Endothelial cell of umbilical vein (primary cell): ENCODE data around the gene TMEM52B. TPM values are rescaled to one million over a fixed set of nuclear protein-coding genes. Genes with fewer than 3 reads are reported as not detected.

Source experiments
- BruUV-seq: library from RNA; stranded (reverse); fragments of 400-500 nt; replicated peaks from 2 replicates; lab custom pipeline; 2021; lab: Mats Ljungman, UMichigan
- CTCF ChIA-PET: fragments of 300-600, 350-600 bp; sonication (Branson Sonifier 250); formaldehyde crosslinking; loops from one replicate; lab custom pipeline; 2021; ENCODE audit warnings: antibody characterized with exemption, inconsistent platforms; lab: Charles Lee
- POLR2A ChIA-PET: fragments of 300-600, 350-600 bp; sonication (Branson Sonifier 250); formaldehyde crosslinking; loops from one replicate; lab custom pipeline; 2021; ENCODE audit warnings: antibody characterized with exemption, inconsistent platforms; lab: Charles Lee
- DNase-seq: peaks from one replicate; pipeline ENCODE4 v3.0.0-alpha.2; 2011; ENCODE audit warnings: low read depth, low spot score
- FAIRE-seq: peaks from 2 replicates; lab custom pipeline; 2011; peaks lifted over from hg19 to GRCh38; lab: Jason Lieb, UNC
- H2AFZ ChIP-seq: 2 replicates; pipeline ENCODE4 v1.6.0; 2012; ENCODE audit warnings: low read depth, low read length, control low read depth, inconsistent platforms
- H3K27ac ChIP-seq: 2 replicates; pipeline ENCODE4 v1.5.1; 2011; ENCODE audit warnings: low read depth, mild to moderate bottlenecking, control low read depth, low read length, moderate library complexity; ENCODE audit not compliant: insufficient read depth
- H3K27me3 ChIP-seq, 2 experiments: 2 replicates each; pipeline versions ENCODE4 v1.6.0 to v1.6.1; 2011; ENCODE audit warnings: low read length in 2 of 2, mixed read lengths in 1 of 2; ENCODE audit not compliant: control insufficient read depth in 2 of 2, insufficient read depth in 2 of 2
- H3K36me3 ChIP-seq, 2 experiments: 2 replicates in 1 of 2; 3 replicates in 1 of 2; pipeline ENCODE4 v1.5.1; 2011; ENCODE audit warnings: low read length in 2 of 2, mild to moderate bottlenecking in 1 of 2, moderate library complexity in 1 of 2; ENCODE audit not compliant: control insufficient read depth in 2 of 2, insufficient read depth in 2 of 2; ENCODE audit errors: extremely low read depth in 1 of 2
- H3K4me1 ChIP-seq: 3 replicates; pipeline ENCODE4 v1.5.1; 2011; ENCODE audit warnings: mild to moderate bottlenecking, low read length; ENCODE audit not compliant: control insufficient read depth, insufficient read depth; ENCODE audit errors: extremely low read depth
- H3K4me2 ChIP-seq: 2 replicates; pipeline ENCODE4 v1.6.1; 2011; ENCODE audit warnings: low read length, control low read depth, mixed read lengths; ENCODE audit not compliant: insufficient read depth
- H3K4me3 ChIP-seq, 3 experiments: fragments of 200-600 bp in 1 of 3; sonication (generic), shearing (Covaris generic) in 1 of 3; replicated peaks in 1 of 3; 2 replicates each; pipeline ENCODE4 v1.5.1; 2011 to 2016; ENCODE audit warnings: control low read depth in 3 of 3, low read length in 3 of 3, mild to moderate bottlenecking in 2 of 3, inconsistent platforms in 1 of 3, low read depth in 1 of 3, moderate library complexity in 1 of 3; ENCODE audit not compliant: insufficient read depth in 1 of 3
- H3K79me2 ChIP-seq: 2 replicates; pipeline ENCODE4 v1.6.0; 2012; ENCODE audit warnings: low read length, inconsistent platforms; ENCODE audit not compliant: control insufficient read depth, insufficient read depth
- H3K9ac ChIP-seq: replicated peaks from 2 replicates; pipeline ENCODE3; 2011; ENCODE audit warnings: low read length, control low read depth; ENCODE audit not compliant: insufficient read depth; ENCODE audit errors: extremely low read depth
- H3K9me1 ChIP-seq: replicated peaks from 3 replicates; pipeline ENCODE4 v1.6.0; 2011; ENCODE audit warnings: mild to moderate bottlenecking, low read length; ENCODE audit not compliant: control insufficient read depth, insufficient read depth; ENCODE audit errors: extremely low read depth
- H3K9me3 ChIP-seq: replicated peaks from 2 replicates; pipeline ENCODE4 v1.5.1; 2012; ENCODE audit warnings: low read length, inconsistent platforms; ENCODE audit not compliant: control insufficient read depth, insufficient read depth
- H4K20me1 ChIP-seq: replicated peaks from 2 replicates; pipeline ENCODE3; 2011; ENCODE audit warnings: mild to moderate bottlenecking, low read length; ENCODE audit not compliant: control insufficient read depth, insufficient read depth; ENCODE audit errors: extremely low read depth
- CTCF ChIP-seq, 2 donors: IDR thresholded peaks; 1 replicate in 1 of 2; 2 replicates in 1 of 2; pipeline ENCODE4 v1.5.1; 2011; ENCODE audit warnings: low read length in 2 of 2, mild to moderate bottlenecking in 2 of 2, moderate library complexity in 2 of 2, control low read depth in 1 of 2, inconsistent platforms in 1 of 2, low read depth in 1 of 2; ENCODE audit not compliant: insufficient read depth in 1 of 2; ENCODE audit errors: extremely low read depth in 1 of 2
- EZH2 ChIP-seq: IDR thresholded peaks from 2 replicates; pipeline ENCODE4 v1.6.1; 2012; ENCODE audit warnings: borderline replicate concordance, low read depth, mild to moderate bottlenecking, moderate library complexity, low read length, inconsistent platforms; ENCODE audit not compliant: severe bottlenecking
- FOS ChIP-seq: IDR thresholded peaks from 2 replicates; pipeline ENCODE4 v1.6.1; 2011; ENCODE audit warnings: mild to moderate bottlenecking, low read length, moderate library complexity, borderline replicate concordance; ENCODE audit not compliant: insufficient read depth
- GATA2 ChIP-seq: IDR thresholded peaks from 2 replicates; pipeline ENCODE4 v1.7.0; 2011; ENCODE audit warnings: low read depth, mild to moderate bottlenecking, moderate library complexity, mixed read lengths, low read length; ENCODE audit not compliant: insufficient read length, insufficient read depth
- JUN ChIP-seq: IDR thresholded peaks from 2 replicates; pipeline ENCODE4 v1.6.1; 2011; ENCODE audit warnings: borderline replicate concordance, low read depth; ENCODE audit not compliant: insufficient read length, insufficient read depth
- MAX ChIP-seq: IDR thresholded peaks from 2 replicates; pipeline ENCODE4 v1.6.1; 2011; ENCODE audit not compliant: insufficient read depth, insufficient read length
- MYC ChIP-seq: IDR thresholded peaks from one replicate; pipeline ENCODE4 v1.6.1; 2011; ENCODE audit warnings: mild to moderate bottlenecking, low read depth, low read length
- POLR2A ChIP-seq: IDR thresholded peaks from 2 replicates; pipeline ENCODE4 v1.6.1; 2012; ENCODE audit warnings: low read depth, mild to moderate bottlenecking, control low read depth, low read length
- POLR2AphosphoS5 ChIP-seq: IDR thresholded peaks from 2 replicates; pipeline ENCODE4 v1.6.1; 2012; ENCODE audit warnings: low read depth, mild to moderate bottlenecking, control low read depth, low read length, moderate library complexity; ENCODE audit not compliant: insufficient read depth
- dilution Hi-C: fragments of 300-500 bp; cut with MboI; formaldehyde crosslinking; loops from one replicate; pipeline ENCODE4 v1.15.0; 2019; ENCODE audit warnings: low sequenced_read_pairs; ENCODE audit not compliant: extremely low pct_ligation_motif_present
- intact Hi-C: fragments of 100-400 bp; cut with micrococcal nuclease; formaldehyde crosslinking; loops from one replicate; pipeline ENCODE4 v1.10.0; 2022
- polyA plus RNA-seq, 4 experiments: library from polyadenylated mRNA; depleted of rRNA in 3 of 4; stranded (reverse) in 3 of 4; unstranded in 1 of 4; fragments of >200 nt; gene quantifications; 2 replicates each; pipeline versions ENCODE4 v1.2.1 to v1.2.3, GENCODE V29; 2011 to 2012; ENCODE audit warnings: missing spikeins in 1 of 4
- total RNA-seq: library from RNA; stranded (reverse); gene quantifications from 2 replicates; pipeline ENCODE4 v1.2.3, GENCODE V29; 2021

TMEM52B gene
- total and polyA plus RNA-seq, 2 donors (not counting 3 experiments of a cell fraction or from before 2014, with no cell fraction given) = 0.24 TPM; not detected in 1

- no peaks in the 10 kb centered on the region for H4K20me1 ChIP-seq
- H3K79me2 ChIP-seq = no peaks in the 10 kb centered on the region
- H3K9ac ChIP-seq = no peak overlapping the region
- no peak overlapping the region for H3K4me3 ChIP-seq
- no peaks in the 10 kb centered on the region for H3K9me1 ChIP-seq
- H3K9me3 ChIP-seq = no peaks in the 10 kb centered on the region
- peak; percentile 62 for DNase-seq
- peaks cover 5% of the 10 kb centered on the region for H3K4me1 ChIP-seq
- intact Hi-C loops (no loop called here), dilution Hi-C loops (no loop called here)
- no peak overlapping the region for H3K27ac ChIP-seq
- no peaks in the 10 kb centered on the region for H3K36me3 ChIP-seq
- no peaks in the 10 kb centered on the region for H3K27me3 ChIP-seq
- ChIA-PET CTCF (interaction anchor here (0.6 to 1.8 kb wide), 3 partner anchors 12 to 197 kb away, joined by 3 to 4 read pairs (median 3); no protein-coding TSS in a partner anchor), POLR2A (no interaction called here)
- peak; percentile 59 for FAIRE-seq
- TF ChIP-seq EZH2 (no peak), CTCF (IDR thresholded peaks at IDR 0.05; ENCODE audit: extremely low read depth in 1 of 2, insufficient read depth in 1 of 2, low read depth in 1 of 2, low read length in 2 of 2) (no peak), POLR2AphosphoS5 (no peak), FOS (no peak), POLR2A (no peak), MYC (no peak), MAX (no peak), GATA2 (no peak), JUN (no peak)
- no TSS peak for BruUV-seq
- H2AFZ ChIP-seq = no peak overlapping the region
- peak overlapping the region; percentile 53 for H3K4me2 ChIP-seq
Observed at GRCh38 chr12:10207136-10207535, 28.3 kb downstream of the TMEM52B start.
